Mesenchymal stem cell (in vitro differentiated cells and primary cell): ENCODE measurements around the gene CCDC137.

ENCODE experiments used
- DNase-seq: peaks from one replicate; pipeline ENCODE4 v3.0.0-alpha.2; 2013
- H2AFZ ChIP-seq: one replicate; pipeline ENCODE4 v1.6.1; 2013; ENCODE audit warnings: low read depth, mild to moderate bottlenecking, control low read depth, inconsistent platforms, low read length, moderate library complexity
- H2AK5ac ChIP-seq: 2 replicates; pipeline ENCODE4 v1.6.1; 2013; ENCODE audit warnings: low read length, moderate library complexity, mild to moderate bottlenecking, inconsistent platforms; ENCODE audit not compliant: severe bottlenecking
- H2BK120ac ChIP-seq: one replicate; pipeline ENCODE4 v1.6.1; 2013; ENCODE audit warnings: low read depth, mild to moderate bottlenecking, inconsistent platforms, low read length, moderate library complexity
- H2BK12ac ChIP-seq, 2 experiments: one replicate each; pipeline ENCODE4 v1.6.1; 2013; ENCODE audit warnings: inconsistent platforms in 2 of 2, low read length in 2 of 2, mild to moderate bottlenecking in 2 of 2, moderate library complexity in 2 of 2, control low read depth in 1 of 2
- H2BK15ac ChIP-seq: one replicate; pipeline ENCODE4 v1.6.1; 2013; ENCODE audit warnings: mild to moderate bottlenecking, low read depth, inconsistent platforms; ENCODE audit not compliant: poor library complexity, severe bottlenecking
- H2BK5ac ChIP-seq: 2 replicates; pipeline ENCODE4 v1.6.1; 2013; ENCODE audit warnings: low read depth, mild to moderate bottlenecking, low read length, control low read depth, inconsistent platforms; ENCODE audit not compliant: poor library complexity, severe bottlenecking
- H3K14ac ChIP-seq, 2 experiments: one replicate each; pipeline ENCODE4 v1.6.1; 2013; ENCODE audit warnings: inconsistent platforms in 2 of 2, low read length in 2 of 2, control low read depth in 1 of 2, mild to moderate bottlenecking in 1 of 2, moderate library complexity in 1 of 2
- H3K18ac ChIP-seq, 2 experiments: one replicate each; pipeline ENCODE4 v1.6.1; 2013; ENCODE audit warnings: inconsistent platforms in 2 of 2, low read length in 2 of 2, control low read depth in 1 of 2, low read depth in 1 of 2, mild to moderate bottlenecking in 1 of 2
- H3K23ac ChIP-seq, 2 experiments: one replicate each; pipeline ENCODE4 v1.6.1; 2013; ENCODE audit warnings: inconsistent platforms in 2 of 2, low read length in 2 of 2, mild to moderate bottlenecking in 2 of 2, moderate library complexity in 2 of 2, control low read depth in 1 of 2
- H3K27ac ChIP-seq: 2 replicates; pipeline ENCODE4 v1.5.1; 2013; ENCODE audit warnings: mild to moderate bottlenecking, moderate library complexity, low read length, control low read depth, inconsistent platforms; ENCODE audit not compliant: poor library complexity, severe bottlenecking
- H3K27me3 ChIP-seq, 2 experiments: 2 replicates each; pipeline versions ENCODE4 v1.6.1 to v1.7.0; 2013; ENCODE audit warnings: low read length in 2 of 2, mild to moderate bottlenecking in 2 of 2, moderate library complexity in 2 of 2, control low read depth in 1 of 2, inconsistent platforms in 1 of 2; ENCODE audit not compliant: control insufficient read depth in 1 of 2, insufficient read depth in 1 of 2
- H3K36me3 ChIP-seq, 2 experiments: 2 replicates each; pipeline versions ENCODE4 v1.6.1 to v1.7.0; 2013; ENCODE audit warnings: low read length in 2 of 2, control low read depth in 1 of 2, inconsistent platforms in 1 of 2, low read depth in 1 of 2, mild to moderate bottlenecking in 1 of 2; ENCODE audit not compliant: insufficient read depth in 2 of 2, control insufficient read depth in 1 of 2
- H3K4ac ChIP-seq, 2 experiments: one replicate each; pipeline ENCODE4 v1.6.1; 2013; ENCODE audit warnings: inconsistent platforms in 2 of 2, low read length in 2 of 2, mild to moderate bottlenecking in 2 of 2, moderate library complexity in 2 of 2, control low read depth in 1 of 2, low read depth in 1 of 2
- H3K4me1 ChIP-seq: 2 replicates; pipeline ENCODE4 v1.6.1; 2013; ENCODE audit warnings: low read depth, low read length, control low read depth; ENCODE audit not compliant: control insufficient read depth, insufficient read depth
- H3K4me2 ChIP-seq: 2 replicates; pipeline ENCODE4 v1.6.1; 2013; ENCODE audit warnings: low read length, mild to moderate bottlenecking, inconsistent platforms; ENCODE audit not compliant: poor library complexity, severe bottlenecking
- H3K4me3 ChIP-seq, 2 experiments: 2 replicates each; pipeline versions ENCODE4 v1.5.1 to v1.7.0; 2013; ENCODE audit warnings: low read length in 2 of 2, mild to moderate bottlenecking in 2 of 2, control low read depth in 1 of 2, low read depth in 1 of 2; ENCODE audit not compliant: insufficient read depth in 1 of 2
- H3K79me1 ChIP-seq: replicated peaks from 2 replicates; pipeline ENCODE4 v1.6.1; 2013; ENCODE audit warnings: mild to moderate bottlenecking, control low read depth, low read length, inconsistent platforms; ENCODE audit not compliant: poor library complexity, severe bottlenecking
- H3K9ac ChIP-seq: 2 replicates; pipeline ENCODE4 v1.7.0; 2013; ENCODE audit warnings: mild to moderate bottlenecking, low read length, moderate library complexity
- H3K9me3 ChIP-seq: 2 replicates; pipeline ENCODE4 v1.7.0; 2013; ENCODE audit warnings: mild to moderate bottlenecking, low read length; ENCODE audit not compliant: control insufficient read depth
- H4K8ac ChIP-seq: one replicate; pipeline ENCODE4 v1.6.1; 2013; ENCODE audit warnings: inconsistent platforms, mild to moderate bottlenecking, low read length, moderate library complexity
- H4K91ac ChIP-seq: one replicate; pipeline ENCODE4 v1.6.1; 2013; ENCODE audit warnings: mild to moderate bottlenecking, low read length, inconsistent platforms
- WGBS: methylation state at CpG from one replicate; pipeline ENCODE4 v1.1.7; 2013; ENCODE audit warnings: mixed read lengths; 5-methylcytosine and 5-hydroxymethylcytosine counted together

The CCDC137 gene

GRCh38 chr17:81713004-81713555, 46.5 kb downstream of the CCDC137 start:
- no peak overlapping the region for H3K14ac ChIP-seq
- peaks cover 4 to 45% of the 10 kb centered on the region in 2 experiments for H3K36me3 ChIP-seq
- no peak overlapping the region for H2BK15ac ChIP-seq
- no peak for DNase-seq
- 61% methylated on average over 18 of the region's 18 CpGs for WGBS
- peaks cover 33% of the 10 kb centered on the region for H3K4me1 ChIP-seq
- no peak overlapping the region for H4K8ac ChIP-seq
- H3K4me3 ChIP-seq: peak overlapping the region in 1 of 2 experiments; percentile 80
- H3K9ac ChIP-seq: peak overlapping the region; percentile 76
- peak overlapping the region; percentile 88 for H3K4me2 ChIP-seq
- H3K27ac ChIP-seq: no peak overlapping the region
- no peak overlapping the region for H3K23ac ChIP-seq
- no peak overlapping the region for H3K18ac ChIP-seq
- no peak overlapping the region for H2BK12ac ChIP-seq
- no peak overlapping the region for H4K91ac ChIP-seq
- H2BK120ac ChIP-seq: no peak overlapping the region
- no peak overlapping the region for H2AK5ac ChIP-seq
- H3K79me1 ChIP-seq: peaks cover 13% of the 10 kb centered on the region
- H3K27me3 ChIP-seq: no peaks in the 10 kb centered on the region
- no peak overlapping the region for H2AFZ ChIP-seq
- H3K9me3 ChIP-seq: no peaks in the 10 kb centered on the region
- no peak overlapping the region for H2BK5ac ChIP-seq
- H3K4ac ChIP-seq: no peak overlapping the region

DNA sequence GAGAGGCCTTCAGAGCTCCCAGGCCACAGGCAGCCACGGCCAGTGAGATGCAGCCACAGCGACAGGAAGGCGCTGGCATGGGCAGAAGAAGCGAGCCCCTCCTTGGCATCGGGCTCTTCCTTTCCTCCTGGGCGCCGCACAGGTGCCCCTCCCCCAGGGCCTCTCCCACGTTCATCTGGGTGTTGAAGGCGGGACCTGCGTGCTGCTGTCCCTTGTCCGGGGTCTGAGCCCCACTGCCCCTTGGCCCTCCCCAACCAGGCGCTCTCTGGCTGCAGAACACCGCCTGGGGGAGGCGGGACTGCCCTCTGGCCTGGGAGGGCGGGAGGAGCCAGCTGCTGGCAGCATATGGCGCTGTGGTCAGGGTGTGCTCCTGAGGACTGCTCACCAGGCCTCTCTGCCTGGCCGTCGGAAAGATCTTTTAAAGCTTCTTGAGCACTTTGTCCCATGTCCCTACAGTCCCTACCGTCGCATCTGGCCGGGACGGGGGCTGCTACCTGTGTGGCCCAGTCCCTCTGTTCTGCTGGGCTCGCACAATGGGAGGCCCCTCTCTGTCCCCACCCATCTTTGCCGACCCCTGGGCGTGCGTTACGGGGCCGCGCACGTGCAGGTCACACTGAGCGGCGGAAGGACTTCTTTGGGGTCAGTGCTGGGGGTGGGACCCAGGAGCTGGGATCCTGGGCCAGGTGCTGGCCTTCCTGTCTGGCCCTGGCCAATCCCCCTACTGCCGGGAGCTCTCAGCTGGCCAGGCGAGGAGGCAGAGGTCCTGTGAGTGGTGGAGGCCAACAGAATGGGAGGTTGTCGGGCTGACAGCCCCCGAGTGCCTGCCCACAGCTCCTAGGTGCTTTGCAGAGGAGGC, 47.2 kb downstream of the CCDC137 start:
- H3K9me3 ChIP-seq: no peaks in the 10 kb centered on the region
- H3K36me3 ChIP-seq: peaks cover 0 to 42% of the 10 kb centered on the region in 2 experiments
- H3K27ac ChIP-seq: no peak overlapping the region
- no peak overlapping the region for H3K4me2 ChIP-seq
- peaks cover 12% of the 10 kb centered on the region for H3K79me1 ChIP-seq
- no peak overlapping the region for H2BK120ac ChIP-seq
- H2BK5ac ChIP-seq: no peak overlapping the region
- no peak overlapping the region for H4K8ac ChIP-seq
- H2BK15ac ChIP-seq: no peak overlapping the region
- H3K23ac ChIP-seq: no peak overlapping the region
- no peak for DNase-seq
- 85% methylated on average over 35 of the region's 36 CpGs for WGBS
- H2AK5ac ChIP-seq: no peak overlapping the region
- peak overlapping the region in 1 of 2 experiments; percentile 19 for H2BK12ac ChIP-seq
- peak overlapping the region; percentile 76 for H3K9ac ChIP-seq
- peak overlapping the region; percentile 54 for H4K91ac ChIP-seq
- H3K4ac ChIP-seq: no peak overlapping the region
- H2AFZ ChIP-seq: no peak overlapping the region
- H3K27me3 ChIP-seq: no peaks in the 10 kb centered on the region
- H3K4me1 ChIP-seq: peaks cover 33% of the 10 kb centered on the region
- H3K14ac ChIP-seq: no peak overlapping the region
- peak overlapping the region in 1 of 2 experiments; percentile 80 for H3K4me3 ChIP-seq
- no peak overlapping the region for H3K18ac ChIP-seq

DNA sequence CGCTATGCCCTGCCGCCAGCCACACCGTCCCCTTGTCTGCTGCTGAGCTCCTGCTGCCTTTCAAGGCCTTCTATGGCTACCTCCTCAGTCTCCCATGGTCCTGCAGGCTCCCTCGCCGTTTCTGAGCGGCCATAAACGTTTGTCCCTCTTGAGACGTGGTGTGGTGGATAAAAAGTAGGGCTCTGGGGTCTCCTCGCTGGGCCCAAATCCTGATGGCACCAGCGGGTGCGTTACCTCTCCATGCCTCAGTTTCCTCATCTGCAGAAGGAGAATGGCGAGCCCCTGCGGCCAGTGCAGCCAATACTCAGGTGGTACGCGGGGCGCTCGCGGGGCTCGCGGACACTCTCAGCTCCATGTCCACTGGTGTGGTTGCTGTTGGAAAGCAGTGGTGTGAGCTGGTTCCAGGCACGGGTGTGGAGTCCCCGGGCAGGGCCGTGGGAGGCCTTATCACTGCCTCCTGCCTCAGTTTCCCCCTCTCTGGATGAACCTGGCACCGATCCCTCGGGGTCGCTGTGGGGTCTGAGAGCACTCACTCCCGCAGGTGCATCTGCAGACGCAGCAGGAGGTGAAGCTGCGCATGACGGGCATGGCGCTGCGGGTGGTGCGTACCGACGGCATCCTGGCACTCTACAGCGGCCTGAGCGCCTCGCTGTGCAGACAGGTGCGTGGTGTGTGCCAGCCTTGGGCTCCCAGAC, 48.0 kb downstream of the CCDC137 start:
- WGBS: 98% methylated on average over 37 of the region's 39 CpGs
- no peak overlapping the region for H3K14ac ChIP-seq
- H2AFZ ChIP-seq: no peak overlapping the region

More for the DNA sequence above, 48.0 kb downstream of the CCDC137 start:
- Histone ChIP-seq H3K79me1 (peaks cover 12% of the 10 kb centered on the region), H3K4ac (no peak overlapping the region), H3K27me3 (no peaks in the 10 kb centered on the region), H2BK15ac (no peak overlapping the region), H3K18ac (no peak overlapping the region), H4K91ac (no peak overlapping the region), H3K4me3 (no peak overlapping the region), H3K23ac (no peak overlapping the region), H2AK5ac (no peak overlapping the region), H3K27ac (no peak overlapping the region), H2BK12ac (no peak overlapping the region), H3K36me3 (peaks cover 0 to 44% of the 10 kb centered on the region in 2 experiments), H3K4me2 (no peak overlapping the region), H3K4me1 (peaks cover 33% of the 10 kb centered on the region), H2BK5ac (no peak overlapping the region), H3K9me3 (no peaks in the 10 kb centered on the region), H2BK120ac (no peak overlapping the region), H3K9ac (no peak overlapping the region), H4K8ac (no peak overlapping the region)
- DNase-seq: no peak
